ENCODE measurements around the gene CNTNAP2. TPM values are rescaled to one million over a fixed set of nuclear protein-coding genes. Genes with fewer than 3 reads are reported as not detected.

Gene CNTNAP2
- total RNA-seq, 2 experiments from 2014 or later: not detected

- CTCF ChIA-PET: no interaction called here
- no peaks in the 10 kb centered on the region for H3K27me3 Mint-ChIP-seq
- no peaks in the 10 kb centered on the region for H3K4me1 Mint-ChIP-seq (ENCODE audit: low read depth)
Observed at GRCh38 chr7:147586110-147586509, 1469.5 kb downstream of the CNTNAP2 start.

GRCh38 chr7:147586526-147586925, 1469.9 kb downstream of the CNTNAP2 start:
- Mint-ChIP-seq H3K36me3 (ENCODE audit: low read depth) (no peaks in the 10 kb centered on the region), H3K9me3 (no peaks in the 10 kb centered on the region), H3K27ac (no peak overlapping the region), H3K4me1 (ENCODE audit: low read depth) (no peaks in the 10 kb centered on the region), H3K4me3 (no peak overlapping the region), H3K27me3 (no peaks in the 10 kb centered on the region)
- intact Hi-C loops (cut with DNase I, micrococcal nuclease): no loop called here
- Histone ChIP-seq H3K27me3 (ENCODE audit: control insufficient read depth in 1 of 2, insufficient read depth in 2 of 2, low read length in 2 of 2) (no peaks in the 10 kb centered on the region), H3K4me1 (ENCODE audit: insufficient read depth, low read length) (no peaks in the 10 kb centered on the region), H3K4me3 (ENCODE audit: low read length) (no peak overlapping the region), H3K9me3 (ENCODE audit: control insufficient read depth in 1 of 2, insufficient read depth in 1 of 2, low read length in 2 of 2) (no peaks in the 10 kb centered on the region), H3K36me3 (ENCODE audit: insufficient read depth, low read length) (no peaks in the 10 kb centered on the region), H3K27ac (ENCODE audit: low read depth in 1 of 2, low read length in 2 of 2) (no peak overlapping the region)
- ATAC-seq (ENCODE audit: poor library complexity): no peak
- POLR2A ChIA-PET: no interaction called here
- no peak for TF ChIP-seq CTCF (IDR thresholded peaks at IDR 0.05)
- CTCF ChIA-PET: no interaction called here
- DNase-seq: no peak

More at GRCh38 chr7:147586110-147586509, 1469.5 kb downstream of the CNTNAP2 start:
- Mint-ChIP-seq H3K36me3 (ENCODE audit: low read depth) (no peaks in the 10 kb centered on the region), H3K4me3 (no peak overlapping the region), H3K9me3 (no peaks in the 10 kb centered on the region), H3K27ac (no peak overlapping the region)
- no peaks in the 10 kb centered on the region for H3K27me3 ChIP-seq (ENCODE audit: control insufficient read depth in 1 of 2, insufficient read depth in 2 of 2, low read length in 2 of 2)
- H3K4me1 ChIP-seq (ENCODE audit: insufficient read depth, low read length): no peaks in the 10 kb centered on the region
- no peak overlapping the region for H3K4me3 ChIP-seq (ENCODE audit: low read length)
- no peak overlapping the region for H3K27ac ChIP-seq (ENCODE audit: low read depth in 1 of 2, low read length in 2 of 2)
- DNase-seq: no peak
- no peak for TF ChIP-seq CTCF (IDR thresholded peaks at IDR 0.05)
- intact Hi-C loops (cut with DNase I, micrococcal nuclease): no loop called here
- POLR2A ChIA-PET: no interaction called here
- no peak for ATAC-seq (ENCODE audit: poor library complexity)
- no peaks in the 10 kb centered on the region for H3K36me3 ChIP-seq (ENCODE audit: insufficient read depth, low read length)
- H3K9me3 ChIP-seq (ENCODE audit: control insufficient read depth in 1 of 2, insufficient read depth in 1 of 2, low read length in 2 of 2): no peaks in the 10 kb centered on the region

DNA sequence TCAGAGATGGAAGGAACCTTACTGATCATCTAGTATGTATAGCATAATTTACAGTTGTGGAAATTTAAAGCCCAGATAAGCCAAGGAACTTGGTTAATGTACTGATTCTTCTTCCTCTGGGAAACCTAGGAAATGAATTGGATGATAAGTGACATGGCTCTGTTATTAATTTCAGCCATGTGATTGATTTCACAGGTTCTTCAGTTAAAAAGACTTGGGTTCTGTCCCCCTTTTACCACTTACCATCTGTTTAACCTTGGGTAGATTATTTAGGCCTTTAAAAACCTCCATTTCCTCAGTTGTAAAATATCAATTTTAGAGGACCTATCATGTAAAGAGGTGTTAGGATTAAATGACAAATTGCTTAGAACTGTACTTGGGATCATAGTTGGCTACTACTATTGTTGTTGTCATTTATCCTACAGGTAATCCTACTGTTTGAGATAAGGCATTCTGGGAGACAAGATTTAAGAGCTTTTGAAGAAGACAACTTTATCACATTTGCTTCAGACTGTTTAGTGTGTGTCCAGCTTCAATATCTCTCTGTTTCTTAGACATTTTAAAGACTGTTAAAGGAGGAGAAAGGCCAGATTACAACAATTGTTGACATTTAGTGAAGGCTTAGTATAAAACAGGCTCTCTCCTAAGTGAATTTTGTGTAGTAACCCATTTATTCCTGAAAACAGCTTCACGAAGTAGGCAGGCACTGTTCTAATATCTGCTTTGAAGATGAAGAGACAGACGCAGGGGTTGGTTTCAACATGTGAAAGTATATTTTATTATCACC, 1476.9 kb downstream of the CNTNAP2 start:
- ChIA-PET POLR2A (no interaction called here), CTCF (no interaction called here)
- H3K4me3 Mint-ChIP-seq: no peak overlapping the region
- DNase-seq (no peak), ATAC-seq (ENCODE audit: poor library complexity) (no peak)
- H3K27ac Mint-ChIP-seq: no peak overlapping the region
- H3K4me1 Mint-ChIP-seq (ENCODE audit: low read depth): no peaks in the 10 kb centered on the region
- H3K27me3 Mint-ChIP-seq: no peaks in the 10 kb centered on the region
- H3K36me3 Mint-ChIP-seq (ENCODE audit: low read depth): no peaks in the 10 kb centered on the region
- no peak overlapping the region for H3K27ac ChIP-seq (ENCODE audit: low read depth in 1 of 2, low read length in 2 of 2)
- H3K36me3 ChIP-seq (ENCODE audit: insufficient read depth, low read length): no peaks in the 10 kb centered on the region
- H3K9me3 Mint-ChIP-seq: peaks cover 6% of the 10 kb centered on the region
- no peaks in the 10 kb centered on the region for H3K4me1 ChIP-seq (ENCODE audit: insufficient read depth, low read length)
- H3K27me3 ChIP-seq (ENCODE audit: control insufficient read depth in 1 of 2, insufficient read depth in 2 of 2, low read length in 2 of 2): no peaks in the 10 kb centered on the region
- H3K4me3 ChIP-seq (ENCODE audit: low read length): no peak overlapping the region
- intact Hi-C loops (cut with DNase I, micrococcal nuclease): no loop called here
- H3K9me3 ChIP-seq (ENCODE audit: control insufficient read depth in 1 of 2, insufficient read depth in 1 of 2, low read length in 2 of 2): peaks cover 4 to 5% of the 10 kb centered on the region in 2 experiments
- no peak for TF ChIP-seq CTCF (IDR thresholded peaks at IDR 0.05)

Measured in CD4-positive, alpha-beta T cell (primary cell).